Body of pancreas (tissue), 4 donors: Measurements from ENCODE around the gene USF3. TPM values are rescaled to one million over a fixed set of nuclear protein-coding genes. Genes with fewer than 3 reads are reported as not detected.
A peak's percentile ranks its signal among the peaks of the same experiment; 100 is the strongest.

Experiments
- ATAC-seq: fragments of 150-250 bp; one replicate; pipeline ENCODE4 v1.9.1; 2016
- DNase-seq, 4 donors: peaks; one replicate each; pipeline ENCODE4 v3.0.0-alpha.2; 2019
- H3K27ac ChIP-seq, 4 donors: fragments of 200-600 bp; sonication (generic); 1 replicate in 3 of 4; 2 replicates in 1 of 4; pipeline versions ENCODE4 v1.5.1 to v1.6.1; 2016 to 2019; ENCODE audit warnings: mild to moderate bottlenecking in 1 of 4, mixed read lengths in 1 of 4, moderate library complexity in 1 of 4
- H3K27me3 ChIP-seq, 2 donors: fragments of 200-600 bp; sonication (generic); one replicate each; pipeline ENCODE4 v1.6.0; 2016; ENCODE audit warnings: mild to moderate bottlenecking in 1 of 2
- H3K36me3 ChIP-seq, 2 donors: fragments of 200-600 bp; sonication (generic); replicated peaks in 1 of 2; 2 replicates each; pipeline ENCODE4 v1.5.1; 2016; ENCODE audit warnings: low read depth in 2 of 2; ENCODE audit not compliant: insufficient read depth in 1 of 2
- H3K4me1 ChIP-seq: fragments of 200-600 bp; sonication (generic); one replicate; pipeline ENCODE4 v1.6.0; 2016
- H3K4me3 ChIP-seq, 2 donors: fragments of 200-600 bp; sonication (generic); 1 replicate in 1 of 2; 2 replicates in 1 of 2; pipeline ENCODE4 v1.5.1; 2016 to 2019
- H3K9me3 ChIP-seq, 3 donors: fragments of 200-600 bp; sonication (generic); 1 replicate in 2 of 3; 2 replicates in 1 of 3; pipeline ENCODE4 v1.5.1; 2016
- CTCF ChIP-seq, 7 experiments: fragments of 450-650 bp in 4 of 7; fragments of 200-600 bp in 3 of 7; sonication (generic) in 3 of 7; IDR thresholded peaks; one replicate each; pipeline ENCODE4 v1.5.1; 2016 to 2019; ENCODE audit warnings: antibody characterized with exemption in 7 of 7
- POLR2A ChIP-seq, 3 donors: fragments of 450-650 bp; IDR thresholded peaks; one replicate each; pipeline ENCODE4 v1.6.1; 2016; ENCODE audit warnings: antibody characterized with exemption in 3 of 3, mild to moderate bottlenecking in 2 of 3
- WGBS, 2 donors: methylation state at CpG; one replicate each; pipeline ENCODE4 v1.1.5; 2017; 5-methylcytosine and 5-hydroxymethylcytosine counted together
- intact Hi-C: fragments of 100-400 bp; cut with DNase I; formaldehyde crosslinking; loops from one replicate; pipeline ENCODE4 v1.15.1; 2023
- total RNA-seq, 2 donors: library from RNA; depleted of rRNA; stranded (reverse); fragments of >200 nt; gene quantifications; one replicate each; pipeline ENCODE4 v1.1.0, GENCODE V29; 2016

Gene USF3
- total RNA-seq, 2 donors from 2014 or later: 10.5 to 13.2 TPM

DNA sequence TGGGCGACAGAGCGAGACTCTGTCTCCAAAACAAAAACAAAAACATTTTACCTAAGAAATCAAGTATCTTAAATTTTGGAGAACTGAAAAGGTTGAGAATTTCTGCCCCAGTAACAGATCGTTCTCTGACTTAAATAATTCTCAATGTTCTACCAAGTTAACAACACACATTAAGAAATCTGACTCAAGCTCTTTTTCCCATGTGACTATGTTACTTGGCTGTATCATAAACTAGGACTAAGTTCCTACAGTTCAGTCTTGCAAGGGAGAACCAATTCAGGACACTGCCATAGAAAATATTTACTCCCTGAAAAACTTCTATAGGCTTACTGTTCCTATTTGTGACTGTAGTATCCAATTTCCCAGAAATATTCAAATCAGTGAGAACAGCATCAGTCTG lies 20.9 kb upstream of the USF3 start:
- no peak for TF ChIP-seq CTCF (IDR thresholded peaks at IDR 0.05)
- TF ChIP-seq POLR2A (IDR thresholded peaks at IDR 0.05): no peak
- 94 to 98% methylated on average over 3 of the region's 3 CpGs for WGBS, 2 donors
- intact Hi-C loops: no loop called here
- no peaks in the 10 kb centered on the region for H3K9me3 ChIP-seq
- no peak for ATAC-seq
- no peak overlapping the region for H3K27ac ChIP-seq
- peaks cover 0 to 5% of the 10 kb centered on the region in 2 donors for H3K36me3 ChIP-seq
- no peaks in the 10 kb centered on the region for H3K4me1 ChIP-seq
- no peak for DNase-seq
- no peaks in the 10 kb centered on the region for H3K27me3 ChIP-seq
- H3K4me3 ChIP-seq: no peak overlapping the region

DNA sequence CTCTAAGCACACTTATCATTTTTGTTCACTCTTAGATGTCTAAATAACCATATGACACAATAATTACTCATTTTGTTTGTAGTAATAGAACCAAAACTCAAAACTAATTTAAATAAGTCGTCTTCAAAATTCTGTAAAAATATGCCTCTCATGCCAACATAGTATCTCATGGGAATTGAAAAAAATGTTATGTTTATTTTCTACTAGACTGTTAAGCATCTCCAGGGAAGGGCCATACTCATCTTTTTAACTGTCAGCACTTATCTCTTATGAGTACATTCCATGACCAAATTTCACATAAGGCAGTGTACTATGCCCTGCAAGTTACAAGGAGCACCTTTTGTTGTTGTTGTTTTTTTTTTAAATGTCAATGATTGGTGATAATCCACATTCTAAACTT lies 18.3 kb upstream of the USF3 start:
- intact Hi-C loops: no loop called here
- Histone ChIP-seq H3K4me3 (no peak overlapping the region), H3K27me3 (no peaks in the 10 kb centered on the region), H3K36me3 (no peaks in the 10 kb centered on the region), H3K9me3 (no peaks in the 10 kb centered on the region), H3K4me1 (no peaks in the 10 kb centered on the region), H3K27ac (no peak overlapping the region)
- no peak for ATAC-seq
- WGBS, 2 donors: 62 to 88% methylated on average over 1 of the region's 1 CpG
- TF ChIP-seq CTCF (IDR thresholded peaks at IDR 0.05) (no peak), POLR2A (IDR thresholded peaks at IDR 0.05) (no peak)
- no peak for DNase-seq

DNA sequence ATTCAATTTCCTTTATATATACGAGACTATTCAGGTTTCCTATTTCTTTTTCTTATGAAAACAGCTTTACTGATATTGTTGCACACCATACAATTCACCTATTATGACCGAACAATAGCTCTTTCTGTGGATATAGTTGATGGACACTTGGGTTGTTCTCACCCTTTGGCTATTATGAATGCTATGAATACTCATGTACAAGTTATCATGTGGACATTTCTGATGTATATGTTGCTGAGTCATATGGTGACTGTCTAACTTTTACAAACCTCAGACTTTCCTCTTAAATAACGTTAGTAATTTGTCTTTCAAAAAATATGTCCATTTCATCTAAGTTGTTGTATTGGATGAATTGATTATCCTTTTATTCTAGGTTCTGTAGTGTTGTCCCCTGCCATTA lies 15.7 kb upstream of the USF3 start:
- no peaks in the 10 kb centered on the region for H3K9me3 ChIP-seq
- DNase-seq: no peak
- no peak overlapping the region for H3K4me3 ChIP-seq
- intact Hi-C loops: no loop called here
- no peak for ATAC-seq
- no peaks in the 10 kb centered on the region for H3K4me1 ChIP-seq
- WGBS, 2 donors: 33 to 35% methylated on average over 3 of the region's 3 CpGs
- no peak for TF ChIP-seq POLR2A (IDR thresholded peaks at IDR 0.05)
- H3K36me3 ChIP-seq: no peaks in the 10 kb centered on the region
- no peak overlapping the region for H3K27ac ChIP-seq
- no peaks in the 10 kb centered on the region for H3K27me3 ChIP-seq

DNA sequence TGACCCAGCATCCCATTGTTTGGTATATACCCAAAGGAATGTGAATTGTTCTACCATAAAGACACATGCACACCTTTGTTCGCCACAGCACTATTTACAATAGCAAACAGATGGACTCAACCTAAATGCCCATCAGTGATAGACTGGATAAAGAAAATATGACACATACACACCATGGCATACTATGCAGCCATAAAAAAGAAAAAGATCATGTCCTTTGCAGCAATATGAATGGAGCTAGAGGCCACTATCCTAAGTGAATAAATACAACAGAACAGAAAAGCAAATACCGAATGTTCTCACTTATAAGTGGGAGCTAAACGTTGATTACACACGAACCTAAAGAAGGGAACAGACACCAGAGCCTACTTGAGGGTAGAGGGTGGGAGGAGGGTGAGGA lies 11.4 kb upstream of the USF3 start:
- no peaks in the 10 kb centered on the region for H3K27me3 ChIP-seq
- H3K4me1 ChIP-seq: no peaks in the 10 kb centered on the region
- no peak for ATAC-seq
- no peak overlapping the region for H3K4me3 ChIP-seq
- H3K36me3 ChIP-seq: no peaks in the 10 kb centered on the region
- WGBS, 2 donors: 80 to 91% methylated on average over 4 of the region's 4 CpGs
- H3K9me3 ChIP-seq: no peaks in the 10 kb centered on the region
- TF ChIP-seq POLR2A (IDR thresholded peaks at IDR 0.05) (no peak), CTCF (IDR thresholded peaks at IDR 0.05) (no peak)
- DNase-seq: no peak
- intact Hi-C loops: no loop called here
- H3K27ac ChIP-seq: no peak overlapping the region

DNA sequence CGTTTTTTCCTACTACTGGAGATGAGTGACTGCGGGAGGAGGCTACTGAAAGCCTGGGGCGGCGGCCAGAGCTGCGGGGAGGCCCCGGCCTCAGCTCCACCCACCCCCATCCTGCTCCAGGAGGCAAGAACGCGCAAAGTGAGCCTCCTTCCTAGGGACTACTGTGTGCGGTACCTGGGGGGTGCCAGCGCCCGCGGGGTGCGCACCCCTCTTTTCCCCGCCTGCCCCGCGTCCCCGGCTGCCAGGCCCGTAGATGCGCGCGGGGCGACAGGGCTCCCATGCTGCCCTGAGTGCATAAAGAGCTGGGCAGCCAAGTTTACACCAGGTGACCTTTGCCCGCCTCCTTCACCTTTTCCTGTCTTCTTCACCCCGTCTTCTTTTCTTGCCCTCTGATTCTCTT lies 2.5 kb upstream of the USF3 start:
- no peak for ATAC-seq
- H3K27ac ChIP-seq: peak overlapping the region in 3 of 4 donors; percentile 86 to 99 (median 90)
- WGBS, 2 donors: 6 to 11% methylated on average over 17 to 24 of the region's 24 CpGs
- no peaks in the 10 kb centered on the region for H3K36me3 ChIP-seq
- H3K27me3 ChIP-seq: no peaks in the 10 kb centered on the region
- H3K4me1 ChIP-seq: peaks cover 31% of the 10 kb centered on the region
- TF ChIP-seq POLR2A (IDR thresholded peaks at IDR 0.05): no peak
- no peak for TF ChIP-seq CTCF (IDR thresholded peaks at IDR 0.05)
- H3K9me3 ChIP-seq: no peaks in the 10 kb centered on the region
- intact Hi-C loops: no loop called here
- H3K4me3 ChIP-seq: no peak overlapping the region
- DNase-seq: peak in 1 of 4 donors; percentile 41
